ENCODE data around the gene DNTT. TPM values are rescaled to one million over a fixed set of nuclear protein-coding genes. Genes with fewer than 3 reads are reported as not detected.
A peak's percentile ranks its signal among the peaks of the same experiment; 100 is the strongest.

Gene DNTT
- total RNA-seq, 4 donors from 2014 or later: not detected

GRCh38 chr10:96341219-96342182, 37.3 kb downstream of the DNTT start:
- TF ChIP-seq POLR2A (IDR thresholded peaks at IDR 0.05): no peak
- TF ChIP-seq CTCF (IDR thresholded peaks at IDR 0.05): no peak

GRCh38 chr10:96342402-96342801, 38.2 kb downstream of the DNTT start:
- no peak for TF ChIP-seq POLR2A (IDR thresholded peaks at IDR 0.05)
- TF ChIP-seq CTCF (IDR thresholded peaks at IDR 0.05): no peak
- no peaks in the 10 kb centered on the region for H3K27me3 ChIP-seq
- DNase-seq: no peak
- H3K36me3 ChIP-seq: no peaks in the 10 kb centered on the region
- H3K4me1 ChIP-seq: no peaks in the 10 kb centered on the region
- no peak overlapping the region for H3K27ac ChIP-seq
- H3K4me3 ChIP-seq: no peak overlapping the region
- peaks cover 0 to 5% (median 0%) of the 10 kb centered on the region in 4 donors for H3K9me3 ChIP-seq

More at GRCh38 chr10:96341219-96342182, 37.3 kb downstream of the DNTT start:
- no peak overlapping the region for H3K27ac ChIP-seq
- no peak for DNase-seq
- no peaks in the 10 kb centered on the region for H3K4me1 ChIP-seq
- H3K27me3 ChIP-seq: no peaks in the 10 kb centered on the region
- H3K4me3 ChIP-seq: no peak overlapping the region
- H3K36me3 ChIP-seq: no peaks in the 10 kb centered on the region
- peaks cover 0 to 5% (median 0%) of the 10 kb centered on the region in 4 donors for H3K9me3 ChIP-seq

DNA sequence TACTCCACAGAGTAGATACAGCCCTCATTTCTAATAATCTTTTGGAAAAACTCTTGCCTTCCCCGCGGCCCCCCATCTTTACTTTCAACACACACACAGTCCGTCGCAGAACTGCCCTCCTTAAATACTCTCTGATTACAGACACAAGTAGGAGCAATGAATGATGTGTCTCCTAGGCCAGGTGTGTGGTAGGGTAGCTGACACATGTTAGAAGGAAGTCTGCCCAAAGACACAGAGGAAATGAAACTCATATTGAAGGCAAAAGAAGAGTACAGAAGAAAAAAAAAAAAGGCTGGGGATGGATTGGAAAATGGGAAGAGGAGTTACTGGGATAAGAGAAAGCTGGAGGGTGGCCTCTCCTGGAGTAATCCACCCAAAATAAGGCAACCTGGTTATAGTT, 39.9 kb downstream of the DNTT start:
- Histone ChIP-seq H3K9me3 (peaks cover 0 to 5% (median 0%) of the 10 kb centered on the region in 4 donors), H3K27ac (no peak overlapping the region), H3K27me3 (no peaks in the 10 kb centered on the region), H3K4me1 (no peaks in the 10 kb centered on the region), H3K36me3 (no peaks in the 10 kb centered on the region), H3K4me3 (no peak overlapping the region)
- DNase-seq: no peak
- no peak for TF ChIP-seq POLR2A (IDR thresholded peaks at IDR 0.05)

DNA sequence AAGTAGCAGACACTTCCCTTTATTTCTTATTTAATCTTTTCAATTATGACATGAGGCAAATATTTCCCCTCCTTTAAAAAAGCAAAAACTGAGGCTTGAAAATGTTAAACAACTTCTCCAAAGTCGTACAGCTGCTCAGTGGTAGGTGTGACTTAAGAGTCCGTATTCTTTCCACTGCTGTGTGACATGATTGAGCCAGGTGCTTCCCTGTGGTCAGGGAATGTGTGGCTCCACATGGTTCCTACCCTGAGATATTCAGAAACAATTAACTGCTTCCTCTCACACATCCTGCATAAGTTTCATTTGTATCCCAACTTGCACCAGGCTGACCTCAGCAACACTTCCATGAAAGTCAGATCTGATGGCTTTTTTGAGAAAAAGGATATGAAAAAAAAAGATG, 41.0 kb downstream of the DNTT start:
- no peak overlapping the region for H3K4me3 ChIP-seq
- no peaks in the 10 kb centered on the region for H3K4me1 ChIP-seq
- DNase-seq: no peak
- no peaks in the 10 kb centered on the region for H3K27me3 ChIP-seq
- TF ChIP-seq CTCF (IDR thresholded peaks at IDR 0.05) (no peak), POLR2A (IDR thresholded peaks at IDR 0.05) (no peak)
- no peaks in the 10 kb centered on the region for H3K36me3 ChIP-seq
- no peak overlapping the region for H3K27ac ChIP-seq
- peaks cover 0 to 5% (median 0%) of the 10 kb centered on the region in 4 donors for H3K9me3 ChIP-seq

GRCh38 chr10:96346295-96346694, 42.1 kb downstream of the DNTT start:
- no peaks in the 10 kb centered on the region for H3K27me3 ChIP-seq
- H3K4me1 ChIP-seq: no peaks in the 10 kb centered on the region
- no peak for TF ChIP-seq POLR2A (IDR thresholded peaks at IDR 0.05)
- TF ChIP-seq CTCF (IDR thresholded peaks at IDR 0.05): no peak
- no peak for DNase-seq
- H3K9me3 ChIP-seq: peaks cover 0 to 5% (median 0%) of the 10 kb centered on the region in 4 donors
- no peaks in the 10 kb centered on the region for H3K36me3 ChIP-seq
- no peak overlapping the region for H3K27ac ChIP-seq
- H3K4me3 ChIP-seq: no peak overlapping the region

GRCh38 chr10:96352027-96352426, 47.8 kb downstream of the DNTT start:
- H3K4me3 ChIP-seq: no peak overlapping the region
- DNase-seq: no peak
- no peaks in the 10 kb centered on the region for H3K9me3 ChIP-seq
- TF ChIP-seq CTCF (IDR thresholded peaks at IDR 0.05) (peak in 1 of 6 experiments; percentile 2), POLR2A (IDR thresholded peaks at IDR 0.05) (no peak)
- no peaks in the 10 kb centered on the region for H3K36me3 ChIP-seq
- H3K27ac ChIP-seq: peak overlapping the region in 2 of 4 donors; percentile 71 to 84
- no peaks in the 10 kb centered on the region for H3K27me3 ChIP-seq
- peaks cover 0 to 16% (median 3%) of the 10 kb centered on the region in 4 donors for H3K4me1 ChIP-seq

Data from Peyer's patch (tissue), 4 donors.